HEK293 (cell line): ENCODE results near the gene IP6K3.

ENCODE experiments used
- CTCF ChIA-PET: fragments of 350-600 bp; formaldehyde crosslinking; extraction: SDS; loops from one replicate; lab custom pipeline; 2021; ENCODE audit warnings: antibody characterized with exemption; lab: Yijun Ruan, JAX
- POLR2A ChIA-PET: fragments of 300-600 bp; formaldehyde crosslinking; extraction: SDS; loops from one replicate; lab custom pipeline; 2020; ENCODE audit warnings: antibody characterized with exemption, inconsistent platforms; lab: Yijun Ruan, JAX
- H3K27ac ChIP-seq: fragments of 200-500 bp; sonication (Bioruptor generic); 2 replicates; pipeline ENCODE4 v1.5.1; 2014; ENCODE audit warnings: low read depth, low read length, control low read depth, inconsistent platforms; ENCODE audit errors: extremely low read depth
- H3K36me3 ChIP-seq, 2 experiments: fragments of 200-500 bp in 1 of 2; sonication (Bioruptor generic) in 1 of 2; 1 replicate in 1 of 2; 2 replicates in 1 of 2; pipeline ENCODE4 v1.5.1; 2014 to 2017; ENCODE audit warnings: inconsistent platforms in 2 of 2, low read length in 2 of 2; ENCODE audit not compliant: control insufficient read depth in 2 of 2, insufficient read depth in 1 of 2
- H3K4me1 ChIP-seq: fragments of 200-500 bp; sonication (Bioruptor generic); 2 replicates; pipeline ENCODE4 v1.5.1; 2014; ENCODE audit warnings: mild to moderate bottlenecking, low read length, inconsistent platforms; ENCODE audit not compliant: control insufficient read depth, insufficient read depth
- H3K4me3 ChIP-seq: 2 replicates; pipeline ENCODE4 v1.5.1; 2011; ENCODE audit warnings: low read depth, mild to moderate bottlenecking, control low read depth, low read length, moderate library complexity
- H3K9me3 ChIP-seq: fragments of 200-500 bp; sonication (Bioruptor generic); 2 replicates; pipeline ENCODE4 v1.5.1; 2014; ENCODE audit warnings: low read depth, low read length, inconsistent platforms; ENCODE audit not compliant: control insufficient read depth, insufficient read depth
- CTCF ChIP-seq: fragments of 450-650 bp; formaldehyde crosslinking; IDR thresholded peaks from 2 replicates; pipeline ENCODE4 v1.5.1; 2016; ENCODE audit warnings: missing biosample characterization, missing genetic modification characterization
- GLI4 ChIP-seq: fragments of 450-650 bp; formaldehyde crosslinking; IDR thresholded peaks from 2 replicates; pipeline ENCODE4 v1.5.1; 2016; ENCODE audit warnings: missing biosample characterization, missing genetic modification characterization
- GLIS1 ChIP-seq: fragments of 450-650 bp; formaldehyde crosslinking; IDR thresholded peaks from 2 replicates; pipeline ENCODE4 v1.5.1; 2016; ENCODE audit warnings: missing biosample characterization, missing genetic modification characterization
- IKZF3 ChIP-seq: fragments of 450-650 bp; IDR thresholded peaks from 2 replicates; pipeline ENCODE4 v1.5.0; 2018; ENCODE audit warnings: missing biosample characterization, mild to moderate bottlenecking, missing genetic modification characterization, moderate library complexity
- KLF1 ChIP-seq: fragments of 450-650 bp; formaldehyde crosslinking; IDR thresholded peaks from 2 replicates; pipeline ENCODE4 v1.5.1; 2016; ENCODE audit warnings: missing biosample characterization, missing genetic modification characterization
- KLF10 ChIP-seq: fragments of 450-650 bp; IDR thresholded peaks from 2 replicates; pipeline ENCODE4 v1.5.1; 2018; ENCODE audit warnings: missing biosample characterization, mild to moderate bottlenecking, missing genetic modification characterization
- MZF1 ChIP-seq: fragments of 450-650 bp; formaldehyde crosslinking; IDR thresholded peaks from 2 replicates; pipeline ENCODE4 v1.5.1; 2017; ENCODE audit warnings: missing biosample characterization, missing genetic modification characterization, borderline replicate concordance
- PRDM1 ChIP-seq: fragments of 450-650 bp; formaldehyde crosslinking; IDR thresholded peaks from 2 replicates; pipeline ENCODE4; 2016; ENCODE audit warnings: missing biosample characterization, missing genetic modification characterization
- RBAK ChIP-seq: fragments of 450-650 bp; formaldehyde crosslinking; IDR thresholded peaks from 2 replicates; pipeline ENCODE4 v1.5.1; 2016; ENCODE audit warnings: missing biosample characterization, missing genetic modification characterization
- REPIN1 ChIP-seq: fragments of 450-650 bp; formaldehyde crosslinking; IDR thresholded peaks from 2 replicates; pipeline ENCODE4 v1.5.1; 2017; ENCODE audit warnings: missing biosample characterization, missing genetic modification characterization, low read depth
- SP3 ChIP-seq: fragments of 450-650 bp; formaldehyde crosslinking; IDR thresholded peaks from 2 replicates; pipeline ENCODE4 v1.5.1; 2016; ENCODE audit warnings: missing biosample characterization, missing genetic modification characterization
- ZBTB20 ChIP-seq: fragments of 450-650 bp; formaldehyde crosslinking; IDR thresholded peaks from 2 replicates; pipeline ENCODE4 v1.5.1; 2016; ENCODE audit warnings: missing biosample characterization, missing genetic modification characterization
- ZBTB26 ChIP-seq: fragments of 450-650 bp; formaldehyde crosslinking; optimal IDR thresholded peaks from 2 replicates; pipeline ENCODE3; 2016; ENCODE audit warnings: missing biosample characterization, mild to moderate bottlenecking, missing genetic modification characterization
- ZBTB8A ChIP-seq: fragments of 450-650 bp; formaldehyde crosslinking; IDR thresholded peaks from 2 replicates; pipeline ENCODE4 v1.5.1; 2016; ENCODE audit warnings: missing biosample characterization, missing genetic modification characterization
- ZNF146 ChIP-seq: fragments of 450-650 bp; formaldehyde crosslinking; IDR thresholded peaks from 2 replicates; pipeline ENCODE4 v1.5.1; 2016; ENCODE audit warnings: missing biosample characterization, missing genetic modification characterization
- ZNF2 ChIP-seq: fragments of 450-650 bp; formaldehyde crosslinking; IDR thresholded peaks from 2 replicates; pipeline ENCODE4 v1.5.1; 2016; ENCODE audit warnings: missing biosample characterization, missing genetic modification characterization
- ZNF266 ChIP-seq: fragments of 450-650 bp; formaldehyde crosslinking; IDR thresholded peaks from 2 replicates; pipeline ENCODE4 v1.5.1; 2016; ENCODE audit warnings: missing biosample characterization, missing genetic modification characterization, low read depth
- ZNF274 ChIP-seq, 2 experiments: fragments of 200-500 bp in 1 of 2; fragments of 450-650 bp in 1 of 2; sonication (Bioruptor generic) in 1 of 2; formaldehyde crosslinking in 1 of 2; IDR thresholded peaks; 2 replicates each; pipeline versions ENCODE4 v1.5.1 to v1.6.1; 2014 to 2016; ENCODE audit warnings: borderline replicate concordance in 1 of 2, inconsistent platforms in 1 of 2, low read length in 1 of 2, missing biosample characterization in 1 of 2, missing genetic modification characterization in 1 of 2
- ZNF398 ChIP-seq: fragments of 450-650 bp; formaldehyde crosslinking; IDR thresholded peaks from 2 replicates; pipeline ENCODE4 v1.5.1; 2017; ENCODE audit warnings: missing biosample characterization, missing genetic modification characterization
- ZNF558 ChIP-seq: fragments of 450-650 bp; formaldehyde crosslinking; IDR thresholded peaks from 2 replicates; pipeline ENCODE4 v1.5.1; 2016; ENCODE audit warnings: missing biosample characterization, missing genetic modification characterization
- ZNF626 ChIP-seq: fragments of 450-650 bp; sonication (Bioruptor Pico); formaldehyde crosslinking; IDR thresholded peaks from 2 replicates; pipeline ENCODE4 v1.5.1; 2018; ENCODE audit warnings: missing biosample characterization, missing genetic modification characterization, inconsistent platforms
- ZNF654 ChIP-seq: fragments of 450-650 bp; formaldehyde crosslinking; IDR thresholded peaks from 2 replicates; pipeline ENCODE4 v1.5.1; 2016; ENCODE audit warnings: low read depth, missing biosample characterization, missing genetic modification characterization
- ZSCAN30 ChIP-seq: fragments of 450-650 bp; IDR thresholded peaks from 2 replicates; pipeline ENCODE4 v1.5.1; 2018; ENCODE audit warnings: missing biosample characterization, mild to moderate bottlenecking, missing genetic modification characterization, moderate library complexity
- TF ChIP-seq, protein P1 (sequence below): fragments of 450-650 bp; formaldehyde crosslinking; IDR thresholded peaks from 2 replicates; pipeline ENCODE4 v1.5.1; 2016; ENCODE audit warnings: missing biosample characterization, missing genetic modification characterization
- TF ChIP-seq, protein P2 (sequence below): fragments of 450-650 bp; formaldehyde crosslinking; IDR thresholded peaks from 2 replicates; pipeline ENCODE4 v1.5.1; 2016; ENCODE audit warnings: missing biosample characterization, missing genetic modification characterization, low read depth
- TF ChIP-seq, protein P3 (sequence below): fragments of 450-650 bp; formaldehyde crosslinking; IDR thresholded peaks from 2 replicates; pipeline ENCODE4 v1.5.1; 2016; ENCODE audit warnings: missing biosample characterization, missing genetic modification characterization, borderline replicate concordance

Gene IP6K3

GRCh38 chr6:33700391-33701050, 46.2 kb downstream of the IP6K3 start (continued):
- TF ChIP-seq, protein P1, sequence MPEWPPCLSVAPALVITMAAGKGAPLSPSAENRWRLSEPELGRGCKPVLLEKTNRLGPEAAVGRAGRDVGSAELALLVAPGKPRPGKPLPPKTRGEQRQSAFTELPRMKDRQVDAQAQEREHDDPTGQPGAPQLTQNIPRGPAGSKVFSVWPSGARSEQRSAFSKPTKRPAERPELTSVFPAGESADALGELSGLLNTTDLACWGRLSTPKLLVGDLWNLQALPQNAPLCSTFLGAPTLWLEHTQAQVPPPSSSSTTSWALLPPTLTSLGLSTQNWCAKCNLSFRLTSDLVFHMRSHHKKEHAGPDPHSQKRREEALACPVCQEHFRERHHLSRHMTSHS (tag by site-specific recombination): no peak
- TF ChIP-seq ZNF146 (tag by site-specific recombination) (no peak), REPIN1 (tag by site-specific recombination) (no peak), IKZF3 (tag by site-specific recombination) (peak; percentile 41; the same call in 1 of the 2 replicates), PRDM1 (peak; percentile 60), CTCF (peak; percentile 67; the same call in 1 of the 2 replicates), ZNF2 (0 out of 2 replicates have a peak, but pooled peaks have one; percentile 37), ZBTB26 (no peak), GLIS1 (tag by site-specific recombination) (peak; percentile 60), ZBTB8A (tag by site-specific recombination) (no peak), ZNF558 (tag by site-specific recombination) (no peak), RBAK (tag by site-specific recombination) (no peak), ZBTB20 (no peak), ZNF626 (tag by site-specific recombination) (no peak), ZNF274 (IDR thresholded peaks at IDR 0.05; ENCODE audit: low read length) (no peak), ZNF274 (tag by site-specific recombination; IDR thresholded peaks at IDR 0.05; ENCODE audit: borderline replicate concordance) (no peak), ZSCAN30 (tag by site-specific recombination) (0 out of 2 replicates have a peak, but pooled peaks have one; percentile 30), ZNF654 (peak; percentile 59), ZNF266 (no peak), MZF1 (no peak)
- TF ChIP-seq, all 188 proteins: peak for 7

GRCh38 chr6:33699739-33700138, 47.0 kb downstream of the IP6K3 start:
- Histone ChIP-seq H3K4me1 (peaks cover 3% of the 10 kb centered on the region; the same call in 1 of the 2 replicates), H3K4me3 (no peak overlapping the region), H3K9me3 (no peaks in the 10 kb centered on the region), H3K27ac (no peak overlapping the region), H3K36me3 (peaks cover 4 to 74% of the 10 kb centered on the region in 2 experiments; a peak in 2 of 3 replicates)
- ChIA-PET CTCF (interaction anchor here (0.6 to 4.8 kb wide), 28 partner anchors 10 to 725 kb away, joined by 3 to 93 read pairs (median 8); partner anchors contain the start of genes BAK1 and UQCC2), POLR2A (interaction anchor here (1.2 kb wide), 1 partner anchor 11 kb away, joined by 7 read pairs; the partner anchor contains the start of gene UQCC2)
- TF ChIP-seq, protein P2, sequence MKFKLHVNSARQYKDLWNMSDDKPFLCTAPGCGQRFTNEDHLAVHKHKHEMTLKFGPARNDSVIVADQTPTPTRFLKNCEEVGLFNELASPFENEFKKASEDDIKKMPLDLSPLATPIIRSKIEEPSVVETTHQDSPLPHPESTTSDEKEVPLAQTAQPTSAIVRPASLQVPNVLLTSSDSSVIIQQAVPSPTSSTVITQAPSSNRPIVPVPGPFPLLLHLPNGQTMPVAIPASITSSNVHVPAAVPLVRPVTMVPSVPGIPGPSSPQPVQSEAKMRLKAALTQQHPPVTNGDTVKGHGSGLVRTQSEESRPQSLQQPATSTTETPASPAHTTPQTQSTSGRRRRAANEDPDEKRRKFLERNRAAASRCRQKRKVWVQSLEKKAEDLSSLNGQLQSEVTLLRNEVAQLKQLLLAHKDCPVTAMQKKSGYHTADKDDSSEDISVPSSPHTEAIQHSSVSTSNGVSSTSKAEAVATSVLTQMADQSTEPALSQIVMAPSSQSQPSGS (tag by site-specific recombination): no peak
- TF ChIP-seq CTCF: no peak
- no peak for TF ChIP-seq GLIS1 (tag by site-specific recombination)
- no peak for TF ChIP-seq GLI4 (tag by site-specific recombination)
- TF ChIP-seq SP3 (tag by site-specific recombination): no peak
- TF ChIP-seq, protein P3, sequence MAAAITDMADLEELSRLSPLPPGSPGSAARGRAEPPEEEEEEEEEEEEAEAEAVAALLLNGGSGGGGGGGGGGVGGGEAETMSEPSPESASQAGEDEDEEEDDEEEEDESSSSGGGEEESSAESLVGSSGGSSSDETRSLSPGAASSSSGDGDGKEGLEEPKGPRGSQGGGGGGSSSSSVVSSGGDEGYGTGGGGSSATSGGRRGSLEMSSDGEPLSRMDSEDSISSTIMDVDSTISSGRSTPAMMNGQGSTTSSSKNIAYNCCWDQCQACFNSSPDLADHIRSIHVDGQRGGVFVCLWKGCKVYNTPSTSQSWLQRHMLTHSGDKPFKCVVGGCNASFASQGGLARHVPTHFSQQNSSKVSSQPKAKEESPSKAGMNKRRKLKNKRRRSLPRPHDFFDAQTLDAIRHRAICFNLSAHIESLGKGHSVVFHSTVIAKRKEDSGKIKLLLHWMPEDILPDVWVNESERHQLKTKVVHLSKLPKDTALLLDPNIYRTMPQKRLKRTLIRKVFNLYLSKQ (tag by site-specific recombination): no peak
- no peak for TF ChIP-seq ZNF398 (tag by site-specific recombination)
- no peak for TF ChIP-seq KLF10
- no peak for TF ChIP-seq KLF1 (tag by site-specific recombination)
